ENCODE results near the gene NEK7.

The NEK7 gene

DNA sequence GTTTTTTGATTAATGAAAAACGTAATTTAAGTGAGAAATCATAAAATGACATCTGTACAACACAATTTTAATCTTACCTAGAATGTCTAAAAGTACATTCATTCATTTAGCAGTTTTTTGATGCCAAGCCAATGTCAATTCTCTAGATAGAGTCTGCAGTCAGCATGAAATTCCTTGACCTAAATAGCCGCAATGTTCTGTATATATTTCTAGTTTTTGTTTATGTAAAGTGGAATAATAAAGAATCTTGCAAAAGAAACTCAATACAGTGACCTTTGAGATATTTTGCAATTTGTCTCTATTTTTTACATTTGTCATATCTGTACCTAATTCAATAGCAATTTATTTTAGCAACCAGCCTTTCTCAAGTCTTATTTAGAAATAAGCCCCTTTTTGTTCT, 207.7 kb downstream of the NEK7 start:
- POLR2A ChIA-PET: no interaction called here

GRCh38 chr1:198367296-198367695, 210.5 kb downstream of the NEK7 start:
- TF ChIP-seq, protein P1, sequence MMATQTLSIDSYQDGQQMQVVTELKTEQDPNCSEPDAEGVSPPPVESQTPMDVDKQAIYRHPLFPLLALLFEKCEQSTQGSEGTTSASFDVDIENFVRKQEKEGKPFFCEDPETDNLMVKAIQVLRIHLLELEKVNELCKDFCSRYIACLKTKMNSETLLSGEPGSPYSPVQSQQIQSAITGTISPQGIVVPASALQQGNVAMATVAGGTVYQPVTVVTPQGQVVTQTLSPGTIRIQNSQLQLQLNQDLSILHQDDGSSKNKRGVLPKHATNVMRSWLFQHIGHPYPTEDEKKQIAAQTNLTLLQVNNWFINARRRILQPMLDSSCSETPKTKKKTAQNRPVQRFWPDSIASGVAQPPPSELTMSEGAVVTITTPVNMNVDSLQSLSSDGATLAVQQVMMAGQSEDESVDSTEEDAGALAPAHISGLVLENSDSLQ (IDR thresholded peaks at IDR 0.05): no peak
- no peak for TF ChIP-seq FOXK2 (IDR thresholded peaks at IDR 0.05)
- TF ChIP-seq L3MBTL2 (conservative IDR thresholded peaks at IDR 0.05): no peak
- no peak for TF ChIP-seq ZNF384 (IDR thresholded peaks at IDR 0.05)
- no peak for TF ChIP-seq FOXM1 (IDR thresholded peaks at IDR 0.05; ENCODE audit: borderline replicate concordance)
- no peak for TF ChIP-seq LEF1 (IDR thresholded peaks at IDR 0.05; ENCODE audit: borderline replicate concordance)
- no peak for TF ChIP-seq ELF4 (IDR thresholded peaks at IDR 0.05)
- TF ChIP-seq TARDBP (IDR thresholded peaks at IDR 0.05): no peak
- TF ChIP-seq FOXA1 (IDR thresholded peaks at IDR 0.05): no peak
- TF ChIP-seq ARNT (IDR thresholded peaks at IDR 0.05): no peak
- no peak for TF ChIP-seq NFRKB (IDR thresholded peaks at IDR 0.05)
- no peak for TF ChIP-seq CTBP1 (IDR thresholded peaks at IDR 0.05; ENCODE audit: borderline replicate concordance)
- no peak for TF ChIP-seq HDGF (IDR thresholded peaks at IDR 0.05; ENCODE audit: borderline replicate concordance)
- TF ChIP-seq SP1 (IDR thresholded peaks at IDR 0.05): no peak
- no peak for TF ChIP-seq BHLHE40 (IDR thresholded peaks at IDR 0.05; ENCODE audit: borderline replicate concordance)
- TF ChIP-seq SUZ12 (IDR thresholded peaks at IDR 0.05): no peak
- ChIA-PET CTCF (no interaction called here), POLR2A (no interaction called here)
- no peak for DNase-seq (ENCODE audit: extremely low spot score)

More for the DNA sequence above, 207.7 kb downstream of the NEK7 start:
- TF ChIP-seq CTBP1 (IDR thresholded peaks at IDR 0.05; ENCODE audit: borderline replicate concordance) (no peak), FOXK2 (IDR thresholded peaks at IDR 0.05) (no peak), ARNT (IDR thresholded peaks at IDR 0.05) (no peak), FOXM1 (IDR thresholded peaks at IDR 0.05; ENCODE audit: borderline replicate concordance) (no peak), SP1 (IDR thresholded peaks at IDR 0.05) (no peak), BHLHE40 (IDR thresholded peaks at IDR 0.05; ENCODE audit: borderline replicate concordance) (no peak), ZNF384 (IDR thresholded peaks at IDR 0.05) (no peak), HDGF (IDR thresholded peaks at IDR 0.05; ENCODE audit: borderline replicate concordance) (no peak), L3MBTL2 (conservative IDR thresholded peaks at IDR 0.05) (no peak), FOXA1 (IDR thresholded peaks at IDR 0.05) (no peak), ELF4 (IDR thresholded peaks at IDR 0.05) (no peak), LEF1 (IDR thresholded peaks at IDR 0.05; ENCODE audit: borderline replicate concordance) (no peak), SUZ12 (IDR thresholded peaks at IDR 0.05) (no peak), NFRKB (IDR thresholded peaks at IDR 0.05) (no peak), TARDBP (IDR thresholded peaks at IDR 0.05) (no peak)
- TF ChIP-seq, protein P1 (IDR thresholded peaks at IDR 0.05): no peak
- DNase-seq (ENCODE audit: extremely low spot score): no peak
- CTCF ChIA-PET: no interaction called here

- DNase-seq (ENCODE audit: extremely low spot score): no peak
- ChIA-PET CTCF (no interaction called here), POLR2A (no interaction called here)
- TF ChIP-seq L3MBTL2 (conservative IDR thresholded peaks at IDR 0.05) (no peak), ELF4 (IDR thresholded peaks at IDR 0.05) (no peak), SP1 (IDR thresholded peaks at IDR 0.05) (no peak), ARNT (IDR thresholded peaks at IDR 0.05) (no peak), HDGF (IDR thresholded peaks at IDR 0.05; ENCODE audit: borderline replicate concordance) (no peak), FOXK2 (IDR thresholded peaks at IDR 0.05) (no peak), CTBP1 (IDR thresholded peaks at IDR 0.05; ENCODE audit: borderline replicate concordance) (no peak), TARDBP (IDR thresholded peaks at IDR 0.05) (no peak), FOXM1 (IDR thresholded peaks at IDR 0.05; ENCODE audit: borderline replicate concordance) (no peak), BHLHE40 (IDR thresholded peaks at IDR 0.05; ENCODE audit: borderline replicate concordance) (no peak)
- TF ChIP-seq, protein P1 (IDR thresholded peaks at IDR 0.05): no peak
Measured at GRCh38 chr1:198370996-198371395, 214.2 kb downstream of the NEK7 start.
